Suprapubic skin (tissue), 4 donors: Measurements from ENCODE around the gene ELL. TPM values are rescaled to one million over a fixed set of nuclear protein-coding genes. Genes with fewer than 3 reads are reported as not detected.

Experiments
- DNase-seq, 2 donors: peaks; one replicate each; pipeline ENCODE4 v3.0.0-alpha.2; 2019; ENCODE audit warnings: low spot score in 2 of 2
- H3K27ac ChIP-seq: fragments of 200-600 bp; sonication (generic); one replicate; pipeline ENCODE4 v1.5.1; 2019
- H3K27me3 ChIP-seq: fragments of 200-600 bp; sonication (generic); one replicate; pipeline ENCODE4 v1.5.1; 2019
- H3K36me3 ChIP-seq: fragments of 200-600 bp; sonication (generic); one replicate; pipeline ENCODE4 v1.5.1; 2019
- H3K4me1 ChIP-seq: fragments of 200-600 bp; sonication (generic); one replicate; pipeline ENCODE4 v1.5.1; 2019
- H3K4me3 ChIP-seq: fragments of 200-600 bp; sonication (generic); one replicate; pipeline ENCODE4 v1.5.1; 2019; ENCODE audit warnings: mild to moderate bottlenecking
- H3K9me3 ChIP-seq: fragments of 200-600 bp; sonication (generic); one replicate; pipeline ENCODE4 v1.5.1; 2019
- EP300 ChIP-seq: sonication (generic); formaldehyde crosslinking; IDR thresholded peaks from one replicate; pipeline ENCODE4 v1.6.1; 2017; ENCODE audit warnings: antibody characterized with exemption
- POLR2A ChIP-seq, 2 donors: fragments of 450-650 bp; IDR thresholded peaks; one replicate each; pipeline ENCODE4 v1.6.1; 2017; ENCODE audit warnings: antibody characterized with exemption in 2 of 2, mild to moderate bottlenecking in 2 of 2, moderate library complexity in 2 of 2
- POLR2AphosphoS5 ChIP-seq, 3 donors: sonication (generic); formaldehyde crosslinking; IDR thresholded peaks; one replicate each; pipeline ENCODE4 v1.6.1; 2017; ENCODE audit warnings: antibody characterized with exemption in 3 of 3
- WGBS: methylation state at CpG from one replicate; pipeline ENCODE4 v1.1.5; 2018; 5-methylcytosine and 5-hydroxymethylcytosine counted together
- total RNA-seq, 4 donors: library from RNA; depleted of rRNA; stranded (reverse); fragments of >200 nt; gene quantifications; one replicate each; pipeline ENCODE4 v1.1.0, GENCODE V29; 2016
- TF ChIP-seq, protein P1 (sequence below), 2 donors: fragments of 200-600 bp in 1 of 2; fragments of 450-650 bp in 1 of 2; sonication (generic) in 1 of 2; IDR thresholded peaks; one replicate each; pipeline ENCODE4 v1.5.1; 2016 to 2019; ENCODE audit warnings: antibody characterized with exemption in 2 of 2, mild to moderate bottlenecking in 1 of 2, moderate library complexity in 1 of 2

Gene ELL
- total RNA-seq, 4 donors from 2014 or later = 27.0 to 59.5 (median 36.9) TPM

- H3K9me3 ChIP-seq = no peaks in the 10 kb centered on the region
- 7% methylated on average over 3 of the region's 9 CpGs for WGBS
- no peaks in the 10 kb centered on the region for H3K27me3 ChIP-seq
- H3K4me3 ChIP-seq = no peak overlapping the region
- no peak for TF ChIP-seq POLR2A (IDR thresholded peaks at IDR 0.05)
- no peak for TF ChIP-seq POLR2AphosphoS5 (IDR thresholded peaks at IDR 0.05)
- no peak for TF ChIP-seq EP300
- TF ChIP-seq, protein P1, sequence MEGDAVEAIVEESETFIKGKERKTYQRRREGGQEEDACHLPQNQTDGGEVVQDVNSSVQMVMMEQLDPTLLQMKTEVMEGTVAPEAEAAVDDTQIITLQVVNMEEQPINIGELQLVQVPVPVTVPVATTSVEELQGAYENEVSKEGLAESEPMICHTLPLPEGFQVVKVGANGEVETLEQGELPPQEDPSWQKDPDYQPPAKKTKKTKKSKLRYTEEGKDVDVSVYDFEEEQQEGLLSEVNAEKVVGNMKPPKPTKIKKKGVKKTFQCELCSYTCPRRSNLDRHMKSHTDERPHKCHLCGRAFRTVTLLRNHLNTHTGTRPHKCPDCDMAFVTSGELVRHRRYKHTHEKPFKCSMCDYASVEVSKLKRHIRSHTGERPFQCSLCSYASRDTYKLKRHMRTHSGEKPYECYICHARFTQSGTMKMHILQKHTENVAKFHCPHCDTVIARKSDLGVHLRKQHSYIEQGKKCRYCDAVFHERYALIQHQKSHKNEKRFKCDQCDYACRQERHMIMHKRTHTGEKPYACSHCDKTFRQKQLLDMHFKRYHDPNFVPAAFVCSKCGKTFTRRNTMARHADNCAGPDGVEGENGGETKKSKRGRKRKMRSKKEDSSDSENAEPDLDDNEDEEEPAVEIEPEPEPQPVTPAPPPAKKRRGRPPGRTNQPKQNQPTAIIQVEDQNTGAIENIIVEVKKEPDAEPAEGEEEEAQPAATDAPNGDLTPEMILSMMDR (IDR thresholded peaks at IDR 0.05) = no peak
- H3K27ac ChIP-seq = peak overlapping the region; percentile 46
- DNase-seq = no peak
- H3K36me3 ChIP-seq = no peaks in the 10 kb centered on the region
- H3K4me1 ChIP-seq = peaks cover 75% of the 10 kb centered on the region
Measured at GRCh38 chr19:18507021-18507726, 14.7 kb downstream of the ELL start.

- Histone ChIP-seq H3K36me3 (no peaks in the 10 kb centered on the region), H3K4me1 (peaks cover 84% of the 10 kb centered on the region), H3K9me3 (no peaks in the 10 kb centered on the region), H3K27me3 (no peaks in the 10 kb centered on the region), H3K4me3 (no peak overlapping the region), H3K27ac (peak overlapping the region; percentile 46)
- no peak for DNase-seq
- no peak for TF ChIP-seq POLR2AphosphoS5 (IDR thresholded peaks at IDR 0.05)
- TF ChIP-seq EP300 = no peak
- TF ChIP-seq, protein P1 (IDR thresholded peaks at IDR 0.05) = no peak
- TF ChIP-seq POLR2A (IDR thresholded peaks at IDR 0.05) = no peak
- 61% methylated on average over 15 of the region's 19 CpGs for WGBS
Measured at GRCh38 chr19:18506101-18506930, 15.6 kb downstream of the ELL start.

GRCh38 chr19:18504886-18505610, 16.8 kb downstream of the ELL start:
- 80% methylated on average over 5 of the region's 8 CpGs for WGBS
- Histone ChIP-seq H3K4me3 (no peak overlapping the region), H3K27ac (no peak overlapping the region), H3K36me3 (no peaks in the 10 kb centered on the region), H3K9me3 (no peaks in the 10 kb centered on the region), H3K4me1 (peaks cover 97% of the 10 kb centered on the region), H3K27me3 (no peaks in the 10 kb centered on the region)
- TF ChIP-seq POLR2A (IDR thresholded peaks at IDR 0.05) (no peak), POLR2AphosphoS5 (IDR thresholded peaks at IDR 0.05) (no peak), EP300 (no peak)
- TF ChIP-seq, protein P1 (IDR thresholded peaks at IDR 0.05) = no peak
- no peak for DNase-seq

DNA sequence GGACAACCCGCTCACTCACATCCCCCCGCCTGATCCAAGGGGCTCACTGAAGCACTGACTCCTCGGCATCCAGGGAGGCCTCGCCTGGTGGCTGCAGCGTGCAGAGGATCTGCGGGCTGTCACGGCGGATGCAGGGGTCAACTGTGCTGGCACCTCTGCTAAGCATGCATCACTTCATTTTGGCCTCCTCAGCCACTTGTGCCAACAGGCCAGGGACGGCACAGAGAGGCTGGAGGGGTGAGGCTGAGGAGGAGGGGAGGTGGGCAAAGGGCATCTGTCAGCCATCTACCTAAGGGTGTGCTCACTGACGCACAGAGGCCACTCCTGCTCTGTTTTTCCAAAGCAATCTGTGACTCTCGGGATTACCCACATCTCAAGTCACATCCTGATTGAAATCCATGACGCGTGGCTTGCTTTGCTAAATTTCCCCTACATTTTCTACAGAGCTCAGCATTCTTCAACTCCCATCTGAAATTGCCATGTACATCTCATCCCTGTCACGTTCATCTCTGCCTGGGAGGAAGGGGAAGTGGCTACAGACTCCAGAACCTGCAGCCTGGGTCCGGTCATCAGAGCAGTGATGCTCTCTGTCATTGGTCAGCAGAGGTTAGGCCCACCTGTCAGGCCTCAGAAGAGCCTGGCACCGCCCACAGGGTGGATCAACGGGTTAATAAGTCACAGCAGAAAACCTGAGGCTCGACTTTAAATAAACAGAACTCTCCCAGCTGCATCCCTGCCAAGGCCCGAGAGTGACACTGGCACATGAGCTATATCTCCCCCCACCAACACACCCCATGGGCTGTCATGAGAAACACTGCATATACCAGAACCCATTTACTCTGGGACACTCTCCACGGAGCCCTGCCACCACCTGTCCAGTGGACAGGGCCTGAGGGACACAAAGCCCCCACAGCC, 17.6 kb downstream of the ELL start:
- no peak for DNase-seq

More for the DNA sequence above, 17.6 kb downstream of the ELL start:
- peaks cover 100% of the 10 kb centered on the region for H3K4me1 ChIP-seq
- 63% methylated on average over 14 of the region's 20 CpGs for WGBS
- no peak overlapping the region for H3K27ac ChIP-seq
- no peaks in the 10 kb centered on the region for H3K27me3 ChIP-seq
- no peaks in the 10 kb centered on the region for H3K9me3 ChIP-seq
- H3K36me3 ChIP-seq = no peaks in the 10 kb centered on the region
- no peak overlapping the region for H3K4me3 ChIP-seq
- TF ChIP-seq POLR2AphosphoS5 (IDR thresholded peaks at IDR 0.05) (no peak), EP300 (no peak), POLR2A (IDR thresholded peaks at IDR 0.05) (no peak)
- TF ChIP-seq, protein P1 (IDR thresholded peaks at IDR 0.05) = no peak
